Fibroblast of mammary gland (primary cell): ENCODE data around the gene BACE2.
A peak's percentile ranks its signal among the peaks of the same experiment; 100 is the strongest.
"Not testable (repeated sequence)": the region's sequence is repeated elsewhere in the genome, so short reads cannot be mapped to it uniquely, and the experiment has no call there.

Experiments
- DNase-seq: peaks from one replicate; pipeline ENCODE4 v3.0.0-alpha.2; 2010; ENCODE audit warnings: low read depth
- H3K4me3 ChIP-seq: 2 replicates; pipeline ENCODE4 v1.5.1; 2011; ENCODE audit warnings: low read depth, mild to moderate bottlenecking, low read length, moderate library complexity; ENCODE audit not compliant: control insufficient read depth
- TF ChIP-seq, protein P1 (sequence below): conservative IDR thresholded peaks from 2 replicates; pipeline ENCODE4 v1.5.1; 2011; ENCODE audit warnings: low read depth, low read length, inconsistent platforms; ENCODE audit not compliant: control insufficient read depth, insufficient read depth

BACE2 gene

DNA sequence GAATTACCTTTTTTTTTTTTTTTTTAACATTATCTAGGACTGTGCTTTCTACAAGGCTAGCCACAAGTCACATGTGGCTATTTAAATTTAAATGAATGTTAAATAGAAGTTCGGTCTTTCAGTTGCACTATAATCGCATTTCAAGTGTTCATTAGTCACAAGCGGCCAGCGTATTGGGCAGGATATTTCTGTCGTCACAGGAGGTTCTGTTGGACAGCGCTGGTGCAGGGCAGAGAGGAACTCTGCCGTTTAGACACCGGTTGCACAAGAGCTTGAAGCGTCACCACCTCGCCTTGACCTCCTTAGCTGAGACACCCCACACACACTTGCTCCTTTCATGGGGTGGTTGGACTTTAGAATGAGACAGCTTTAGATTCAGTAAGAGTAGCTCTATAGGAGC lies 64.1 kb downstream of the BACE2 start:
- TF ChIP-seq, protein P1, sequence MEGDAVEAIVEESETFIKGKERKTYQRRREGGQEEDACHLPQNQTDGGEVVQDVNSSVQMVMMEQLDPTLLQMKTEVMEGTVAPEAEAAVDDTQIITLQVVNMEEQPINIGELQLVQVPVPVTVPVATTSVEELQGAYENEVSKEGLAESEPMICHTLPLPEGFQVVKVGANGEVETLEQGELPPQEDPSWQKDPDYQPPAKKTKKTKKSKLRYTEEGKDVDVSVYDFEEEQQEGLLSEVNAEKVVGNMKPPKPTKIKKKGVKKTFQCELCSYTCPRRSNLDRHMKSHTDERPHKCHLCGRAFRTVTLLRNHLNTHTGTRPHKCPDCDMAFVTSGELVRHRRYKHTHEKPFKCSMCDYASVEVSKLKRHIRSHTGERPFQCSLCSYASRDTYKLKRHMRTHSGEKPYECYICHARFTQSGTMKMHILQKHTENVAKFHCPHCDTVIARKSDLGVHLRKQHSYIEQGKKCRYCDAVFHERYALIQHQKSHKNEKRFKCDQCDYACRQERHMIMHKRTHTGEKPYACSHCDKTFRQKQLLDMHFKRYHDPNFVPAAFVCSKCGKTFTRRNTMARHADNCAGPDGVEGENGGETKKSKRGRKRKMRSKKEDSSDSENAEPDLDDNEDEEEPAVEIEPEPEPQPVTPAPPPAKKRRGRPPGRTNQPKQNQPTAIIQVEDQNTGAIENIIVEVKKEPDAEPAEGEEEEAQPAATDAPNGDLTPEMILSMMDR: no peak
- H3K4me3 ChIP-seq: no peak overlapping the region

DNA sequence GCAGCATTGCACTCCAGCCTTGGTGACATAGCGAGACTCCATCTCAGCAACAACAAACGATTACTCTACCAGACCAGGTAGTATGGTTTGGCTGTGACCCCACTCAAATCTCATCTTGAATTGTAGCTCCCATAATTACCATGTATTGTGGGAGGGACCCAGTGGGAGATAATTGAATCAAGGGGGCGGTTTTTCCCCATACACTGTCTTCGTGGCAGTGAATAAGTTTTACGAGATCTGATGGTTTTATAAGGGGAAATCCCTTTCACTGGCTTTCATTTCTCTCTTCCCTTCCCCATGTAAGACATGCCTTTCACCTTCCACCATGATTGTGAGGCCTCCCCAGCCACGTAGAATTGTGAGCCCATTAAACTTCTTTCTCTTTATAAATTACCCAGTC lies 66.0 kb downstream of the BACE2 start:
- DNase-seq: no peak
- H3K4me3 ChIP-seq: no peak overlapping the region
- TF ChIP-seq, protein P1: no peak

More for the DNA sequence above, 64.1 kb downstream of the BACE2 start:
- peak; percentile 86 for DNase-seq

DNA sequence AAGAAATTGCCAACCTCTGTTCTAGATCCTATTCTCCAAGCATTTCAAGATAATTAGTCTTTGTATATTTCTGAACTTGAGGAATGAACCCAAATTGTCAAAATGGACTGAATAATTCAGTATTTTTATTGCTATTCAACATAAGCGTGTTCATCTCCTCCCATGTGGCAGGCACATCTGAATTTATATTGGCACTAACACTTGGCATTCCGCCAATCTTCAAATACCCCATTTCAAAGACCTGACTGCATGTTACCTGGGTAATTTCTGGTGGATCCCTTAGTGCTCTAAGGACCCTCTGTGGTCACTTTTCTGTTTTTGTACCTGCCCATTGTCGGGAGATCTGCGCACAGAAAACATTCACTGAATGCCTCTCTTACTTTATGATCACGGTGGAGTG lies 66.6 kb downstream of the BACE2 start:
- DNase-seq: no peak
- TF ChIP-seq, protein P1: no peak
- no peak overlapping the region for H3K4me3 ChIP-seq

DNA sequence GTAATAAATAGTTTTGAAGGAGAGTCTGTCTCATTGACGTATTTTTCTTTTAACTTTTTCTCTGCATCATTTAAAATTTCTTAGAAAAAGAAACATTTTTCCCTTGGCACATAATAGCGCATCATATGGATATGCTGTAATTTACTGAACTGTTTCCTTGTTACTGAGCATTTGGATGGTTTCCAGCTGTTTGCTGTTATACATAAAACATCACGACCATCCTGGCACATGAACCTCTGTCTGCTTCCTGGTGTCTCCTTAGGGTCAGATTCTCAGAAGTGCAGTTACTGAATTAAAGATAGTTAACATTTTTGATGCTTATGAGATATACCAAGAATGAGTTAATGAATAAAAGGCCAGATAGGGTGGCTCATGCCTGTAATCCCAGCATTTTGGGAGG lies 67.2 kb downstream of the BACE2 start:
- no peak for DNase-seq
- TF ChIP-seq, protein P1: no peak
- H3K4me3 ChIP-seq: no peak overlapping the region

DNA sequence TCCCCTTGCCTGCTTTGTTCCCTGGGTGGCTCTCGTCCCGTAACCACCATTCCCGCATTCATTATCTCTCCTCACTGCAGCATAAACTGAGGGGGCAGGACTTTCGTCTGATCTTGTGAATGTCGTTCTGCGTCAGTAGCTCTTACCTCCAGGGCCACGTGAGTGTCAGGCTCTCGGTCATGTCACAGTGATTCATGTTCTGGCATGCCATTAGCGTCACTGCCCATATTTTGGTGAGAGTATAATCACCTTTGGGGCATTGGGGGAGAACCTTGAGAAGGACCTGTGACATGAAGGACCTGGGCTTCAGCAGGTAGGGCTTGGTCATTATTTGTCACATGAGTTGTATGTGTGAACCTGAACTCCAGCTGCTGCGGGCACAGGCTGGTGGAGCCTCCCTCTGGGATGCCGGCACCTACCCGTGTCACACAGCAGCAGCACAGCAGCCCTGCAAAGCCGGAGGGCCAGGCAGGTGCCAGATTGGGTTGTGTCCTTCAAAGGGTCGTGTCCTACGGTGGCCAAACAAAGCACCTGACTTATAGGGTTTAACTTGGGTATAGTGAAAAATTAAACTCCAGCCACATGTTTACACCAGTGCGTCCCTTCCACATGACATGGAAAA lies 68.5 kb downstream of the BACE2 start:
- no peak overlapping the region for H3K4me3 ChIP-seq
- no peak for DNase-seq
- TF ChIP-seq, protein P1: no peak

DNA sequence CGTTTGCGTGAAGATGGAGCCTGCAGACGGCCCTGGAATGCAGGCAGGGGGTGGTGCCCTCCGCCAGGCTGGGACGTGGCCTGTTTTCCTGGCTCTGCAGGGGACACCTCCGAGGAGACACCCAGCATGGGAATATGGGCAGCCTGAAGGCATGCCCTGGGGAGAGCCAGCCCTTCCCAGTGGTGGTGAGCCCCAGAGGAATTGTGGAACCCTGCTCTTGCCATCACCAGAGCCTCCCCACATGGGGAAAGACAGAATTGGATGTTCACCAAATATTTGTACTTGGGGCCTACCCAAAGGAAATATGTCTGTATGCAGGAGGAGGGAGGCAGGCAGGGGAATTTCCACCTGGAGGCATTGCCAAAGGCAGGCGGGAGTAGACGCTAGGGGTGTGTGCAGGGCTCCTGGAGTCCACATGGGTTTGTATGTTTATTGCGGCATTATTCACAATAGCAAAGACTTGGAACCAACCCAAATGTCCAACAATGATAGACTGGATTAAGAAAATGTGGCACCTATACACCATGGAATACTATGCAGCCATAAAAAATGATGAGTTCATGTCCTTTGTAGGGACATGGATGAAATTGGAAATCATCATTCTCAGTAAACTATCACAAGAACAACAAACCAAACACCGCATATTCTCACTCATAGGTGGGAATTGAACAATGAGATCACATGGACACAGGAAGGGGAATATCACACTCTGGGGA lies 70.3 kb downstream of the BACE2 start:
- not testable (repeated sequence) for H3K4me3 ChIP-seq, DNase-seq

DNA sequence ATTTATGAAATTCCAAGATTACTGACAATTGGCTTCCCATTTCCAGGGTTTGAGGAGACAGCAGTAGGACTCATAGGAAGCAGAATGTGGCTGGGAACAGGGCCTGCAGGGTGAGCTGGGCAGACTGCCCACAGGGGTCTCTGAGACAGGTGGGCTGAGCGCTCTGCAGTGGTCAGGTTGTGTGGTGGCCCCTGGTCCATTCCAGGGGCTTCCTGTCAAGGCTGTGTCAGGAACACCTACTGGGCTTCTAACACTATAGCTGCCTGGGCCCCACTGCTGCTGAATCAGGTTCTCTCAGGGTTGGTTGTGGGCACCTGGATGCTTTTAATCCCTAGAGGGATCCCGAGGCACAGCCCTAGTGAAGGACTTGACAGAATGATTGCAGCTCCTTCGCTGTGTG lies 72.1 kb downstream of the BACE2 start:
- TF ChIP-seq, protein P1: no peak
- H3K4me3 ChIP-seq: no peak overlapping the region
- no peak for DNase-seq
